GM12891 (cell line): ENCODE results near the gene RETREG1.

Experiments used
- POLR2A ChIP-seq: IDR thresholded peaks from 2 replicates; pipeline ENCODE4 v1.6.1; 2011; ENCODE audit warnings: low read depth, low read length, control low read depth
- POLR2AphosphoS5 ChIP-seq: IDR thresholded peaks from 2 replicates; pipeline ENCODE4 v1.6.1; 2011; ENCODE audit warnings: low read depth, low read length, control low read depth
- SPI1 ChIP-seq: IDR thresholded peaks from 2 replicates; pipeline ENCODE4 v1.6.1; 2011; ENCODE audit warnings: low read depth, low read length, control low read depth
- TAF1 ChIP-seq: IDR thresholded peaks from 2 replicates; pipeline ENCODE4 v1.6.1; 2011; ENCODE audit warnings: low read depth, low read length, control low read depth

- TF ChIP-seq POLR2A = no peak
- TF ChIP-seq POLR2AphosphoS5 = no peak
- TF ChIP-seq TAF1 = no peak
- TF ChIP-seq SPI1 = no peak
Measured at GRCh38 chr5:16456103-16456832, 160.5 kb downstream of the RETREG1 start.
